Measurements from ENCODE around the gene RANBP3.

The RANBP3 gene

DNA sequence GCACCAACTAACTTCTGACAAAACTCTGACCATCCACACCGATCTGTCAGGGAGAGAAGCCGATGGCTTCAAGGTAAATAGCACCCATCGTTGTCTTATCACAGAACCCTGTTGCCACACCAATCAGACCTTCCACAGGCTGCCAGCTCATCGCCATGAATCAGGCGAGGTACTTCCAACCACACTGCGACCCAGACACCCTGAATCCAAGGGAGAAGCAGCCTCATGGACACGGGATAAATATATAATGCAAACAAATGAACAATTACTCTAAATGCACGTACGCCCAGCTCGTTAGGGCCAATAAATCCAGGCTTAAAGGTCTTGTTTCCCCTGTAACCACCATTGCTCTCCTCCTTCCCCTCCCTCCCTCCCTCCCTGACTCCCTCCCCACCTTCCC, 20.8 kb downstream of the RANBP3 start:
- in situ Hi-C loops (cut with MboI; ENCODE audit: low pct_unique_long_range_greater_than_20kb, low sequenced_read_pairs, unreplicated experiment) = no loop called here
- no peak for TF ChIP-seq CTCF (IDR thresholded peaks at IDR 0.05; ENCODE audit: extremely low read depth, insufficient read depth, missing control alignments)
- DNase-seq (ENCODE audit: low spot score) = no peak

GRCh38 chr19:5956728-5957127, 21.2 kb downstream of the RANBP3 start:
- in situ Hi-C loops (cut with MboI; ENCODE audit: low pct_unique_long_range_greater_than_20kb, low sequenced_read_pairs, unreplicated experiment) = no loop called here
- no peak for TF ChIP-seq CTCF (IDR thresholded peaks at IDR 0.05; ENCODE audit: extremely low read depth, insufficient read depth, missing control alignments)

GRCh38 chr19:5956323-5956722, 21.6 kb downstream of the RANBP3 start:
- in situ Hi-C loops (cut with MboI; ENCODE audit: low pct_unique_long_range_greater_than_20kb, low sequenced_read_pairs, unreplicated experiment) = no loop called here
- no peak for TF ChIP-seq CTCF (IDR thresholded peaks at IDR 0.05; ENCODE audit: extremely low read depth, insufficient read depth, missing control alignments)
- no peak for DNase-seq (ENCODE audit: low spot score)

More at GRCh38 chr19:5956728-5957127, 21.2 kb downstream of the RANBP3 start:
- DNase-seq (ENCODE audit: low spot score) = no peak

DNA sequence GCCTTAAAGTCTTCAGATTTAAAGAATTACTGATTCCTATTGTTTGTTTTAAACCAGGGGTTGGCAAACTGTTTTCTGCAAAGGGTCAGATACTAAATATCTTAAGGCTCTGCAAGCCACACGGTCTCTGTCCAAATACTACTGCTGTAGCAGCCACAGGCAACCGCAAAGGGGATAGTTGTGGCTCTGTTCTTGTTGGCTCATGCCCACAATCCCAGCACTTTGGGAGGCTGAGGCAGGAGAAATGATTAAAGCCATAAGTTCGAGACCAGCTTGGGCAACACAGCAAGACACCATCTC, 22.4 kb downstream of the RANBP3 start:
- no peak for DNase-seq (ENCODE audit: low spot score)
- TF ChIP-seq CTCF (IDR thresholded peaks at IDR 0.05; ENCODE audit: extremely low read depth, insufficient read depth, missing control alignments) = no peak
- in situ Hi-C loops (cut with MboI; ENCODE audit: low pct_unique_long_range_greater_than_20kb, low sequenced_read_pairs, unreplicated experiment) = no loop called here

GRCh38 chr19:5954293-5954692, 23.6 kb downstream of the RANBP3 start:
- no peak for DNase-seq (ENCODE audit: low spot score)
- in situ Hi-C loops (cut with MboI; ENCODE audit: low pct_unique_long_range_greater_than_20kb, low sequenced_read_pairs, unreplicated experiment) = no loop called here
- TF ChIP-seq CTCF (IDR thresholded peaks at IDR 0.05; ENCODE audit: extremely low read depth, insufficient read depth, missing control alignments) = no peak

DNA sequence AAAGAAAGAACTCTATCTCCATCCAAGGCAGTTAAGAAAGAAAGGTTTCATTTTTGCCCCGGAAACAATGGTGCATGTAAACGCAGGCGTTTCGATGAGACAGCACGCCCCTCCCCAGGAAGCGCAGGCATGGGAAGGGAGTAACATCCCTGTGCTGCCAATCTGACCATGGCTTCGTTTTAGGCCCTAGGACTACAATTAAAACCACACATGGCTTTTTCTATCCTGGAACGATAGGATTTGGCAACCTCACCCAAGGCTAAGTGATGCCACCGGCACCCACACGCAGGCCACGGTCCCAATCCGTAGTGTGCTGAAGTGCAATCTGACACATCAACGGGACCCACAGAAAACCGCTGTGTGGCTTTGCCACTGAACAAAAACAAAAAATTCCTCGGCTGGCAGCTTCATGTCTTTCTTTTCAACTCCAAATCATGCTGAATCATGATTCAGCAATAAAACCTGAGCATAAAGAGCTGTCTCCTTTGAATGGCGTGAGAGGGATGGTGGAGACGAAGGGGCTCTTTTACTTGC, 24.2 kb downstream of the RANBP3 start:
- TF ChIP-seq CTCF (IDR thresholded peaks at IDR 0.05; ENCODE audit: extremely low read depth, insufficient read depth, missing control alignments) = no peak
- in situ Hi-C loops (cut with MboI; ENCODE audit: low pct_unique_long_range_greater_than_20kb, low sequenced_read_pairs, unreplicated experiment) = no loop called here
- no peak for DNase-seq (ENCODE audit: low spot score)

DNA sequence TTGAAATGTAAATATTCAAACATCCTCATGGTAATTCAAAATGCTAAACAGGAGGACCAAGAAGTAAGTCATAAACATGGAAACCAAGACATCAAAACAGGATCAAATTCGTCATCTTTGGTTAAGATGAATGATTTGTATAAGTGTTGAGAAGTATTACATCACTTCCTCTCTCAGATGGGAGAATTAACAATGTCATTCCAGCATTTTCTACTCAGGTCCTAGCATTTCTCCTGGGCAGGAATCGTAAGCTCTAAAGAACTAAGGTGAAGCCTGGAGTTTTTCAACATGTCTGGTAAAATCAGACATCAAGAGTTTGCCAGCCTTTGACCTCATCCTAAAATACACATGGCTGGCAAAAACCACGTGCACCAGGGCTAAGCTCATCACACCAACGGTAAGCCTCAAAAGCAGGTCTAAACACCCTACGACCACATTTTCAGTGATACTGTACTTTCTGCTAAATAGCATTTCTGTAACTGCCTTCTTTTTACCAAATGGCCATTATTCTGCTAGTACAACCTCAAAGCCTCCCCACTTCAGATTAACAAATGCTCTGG, 24.8 kb downstream of the RANBP3 start:
- DNase-seq (ENCODE audit: low spot score) = no peak
- in situ Hi-C loops (cut with MboI; ENCODE audit: low pct_unique_long_range_greater_than_20kb, low sequenced_read_pairs, unreplicated experiment) = no loop called here
- TF ChIP-seq CTCF (IDR thresholded peaks at IDR 0.05; ENCODE audit: extremely low read depth, insufficient read depth, missing control alignments) = no peak

Measured in GM13977 (cell line).